ENCODE results near the gene BLVRA. TPM values are rescaled to one million over a fixed set of nuclear protein-coding genes. Genes with fewer than 3 reads are reported as not detected.

The BLVRA gene
- total RNA-seq, 2 experiments from 2014 or later: 0.91 TPM; not detected in 1

DNA sequence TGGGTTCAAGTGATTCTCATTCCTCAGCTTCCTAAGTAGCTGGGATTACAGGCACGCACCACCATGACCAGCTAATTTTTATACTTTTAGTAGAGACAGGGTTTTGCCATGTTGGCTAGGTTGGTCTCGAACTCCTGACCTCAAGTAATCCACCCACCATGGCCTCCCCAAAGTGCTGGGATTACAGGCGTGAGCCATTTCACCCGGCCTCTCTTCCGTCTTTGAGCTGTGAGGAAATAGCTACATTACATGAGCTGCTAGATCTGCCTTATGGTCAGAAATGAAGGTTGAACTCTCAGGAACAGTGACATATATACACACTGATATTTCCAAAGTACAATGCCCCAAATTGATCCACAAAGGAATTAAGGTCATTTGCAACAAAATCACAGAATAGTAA is 2.4 kb downstream of the BLVRA start:
- BruUV-seq (replicated peaks): no TSS peak
- Histone ChIP-seq H4K20me1 (ENCODE audit: insufficient read depth, low read length) (no peaks in the 10 kb centered on the region), H3K27ac (ENCODE audit: low read depth, low read length, poor library complexity, severe bottlenecking) (no peak overlapping the region), H3K4me2 (ENCODE audit: low read length) (no peak overlapping the region), H3K4me3 (ENCODE audit: low read depth, low read length, poor library complexity, severe bottlenecking) (no peak overlapping the region), H3K9me2 (ENCODE audit: insufficient read depth, low read length) (no peaks in the 10 kb centered on the region), H3K79me2 (ENCODE audit: insufficient read depth, low read depth, low read length) (no peaks in the 10 kb centered on the region), H3K36me3 (ENCODE audit: insufficient read depth, low read length) (no peaks in the 10 kb centered on the region), H2AFZ (ENCODE audit: low read length) (no peak overlapping the region), H3K4me1 (ENCODE audit: insufficient read depth, low read length, poor library complexity, severe bottlenecking) (peaks cover 6% of the 10 kb centered on the region), H3K9me3 (ENCODE audit: low read length) (no peaks in the 10 kb centered on the region)
- no peak for DNase-seq (ENCODE audit: low spot score)
- POLR2A ChIA-PET: interaction anchor here (0.6 to 1.0 kb wide), 3 partner anchors 9 to 63 kb away, joined by 3 to 4 read pairs (median 3); no protein-coding TSS in a partner anchor
- CTCF ChIA-PET (ENCODE audit: unreplicated experiment): no interaction called here
- no peak for TF ChIP-seq CTCF (conservative IDR thresholded peaks at IDR 0.05; ENCODE audit: low read length)
- TF ChIP-seq EZH2phosphoT487 (IDR thresholded peaks at IDR 0.05; ENCODE audit: borderline replicate concordance, low read depth, low read length): no peak
- intact Hi-C loops (cut with micrococcal nuclease; ENCODE audit: unreplicated experiment): no loop called here

GRCh38 chr7:43761382-43761781 is 2.9 kb downstream of the BLVRA start:
- TF ChIP-seq EZH2phosphoT487 (IDR thresholded peaks at IDR 0.05; ENCODE audit: borderline replicate concordance, low read depth, low read length) (no peak), CTCF (conservative IDR thresholded peaks at IDR 0.05; ENCODE audit: low read length) (no peak)
- intact Hi-C loops (cut with micrococcal nuclease; ENCODE audit: unreplicated experiment): no loop called here
- no peaks in the 10 kb centered on the region for H3K9me2 ChIP-seq (ENCODE audit: insufficient read depth, low read length)
- ChIA-PET POLR2A (interaction anchor here (0.7 kb wide), 1 partner anchor 57 kb away, joined by 3 read pairs; no protein-coding TSS in a partner anchor), CTCF (ENCODE audit: unreplicated experiment) (no interaction called here)
- H2AFZ ChIP-seq (ENCODE audit: low read length): no peak overlapping the region
- H3K9me3 ChIP-seq (ENCODE audit: low read length): no peaks in the 10 kb centered on the region
- H3K36me3 ChIP-seq (ENCODE audit: insufficient read depth, low read length): no peaks in the 10 kb centered on the region
- no peak overlapping the region for H3K4me3 ChIP-seq (ENCODE audit: low read depth, low read length, poor library complexity, severe bottlenecking)
- no peaks in the 10 kb centered on the region for H3K79me2 ChIP-seq (ENCODE audit: insufficient read depth, low read depth, low read length)
- H3K4me1 ChIP-seq (ENCODE audit: insufficient read depth, low read length, poor library complexity, severe bottlenecking): peaks cover 6% of the 10 kb centered on the region
- no peak overlapping the region for H3K4me2 ChIP-seq (ENCODE audit: low read length)
- BruUV-seq (replicated peaks): no TSS peak
- no peak overlapping the region for H3K27ac ChIP-seq (ENCODE audit: low read depth, low read length, poor library complexity, severe bottlenecking)
- DNase-seq (ENCODE audit: low spot score): no peak
- no peaks in the 10 kb centered on the region for H4K20me1 ChIP-seq (ENCODE audit: insufficient read depth, low read length)

GRCh38 chr7:43761938-43762692 is 3.6 kb downstream of the BLVRA start:
- H3K36me3 ChIP-seq (ENCODE audit: insufficient read depth, low read length): no peaks in the 10 kb centered on the region
- ChIA-PET POLR2A (interaction anchor here (0.6 to 0.7 kb wide), 2 partner anchors 26 to 432 kb away, joined by 3 read pairs; no protein-coding TSS in a partner anchor), CTCF (ENCODE audit: unreplicated experiment) (no interaction called here)
- H2AFZ ChIP-seq (ENCODE audit: low read length): no peak overlapping the region
- DNase-seq (ENCODE audit: low spot score): no peak
- H3K79me2 ChIP-seq (ENCODE audit: insufficient read depth, low read depth, low read length): no peaks in the 10 kb centered on the region
- peaks cover 6% of the 10 kb centered on the region for H3K4me1 ChIP-seq (ENCODE audit: insufficient read depth, low read length, poor library complexity, severe bottlenecking)
- TF ChIP-seq EZH2phosphoT487 (IDR thresholded peaks at IDR 0.05; ENCODE audit: borderline replicate concordance, low read depth, low read length) (no peak), CTCF (conservative IDR thresholded peaks at IDR 0.05; ENCODE audit: low read length) (no peak)
- BruUV-seq (replicated peaks): no TSS peak
- H3K4me3 ChIP-seq (ENCODE audit: low read depth, low read length, poor library complexity, severe bottlenecking): no peak overlapping the region
- no peak overlapping the region for H3K4me2 ChIP-seq (ENCODE audit: low read length)
- intact Hi-C loops (cut with micrococcal nuclease; ENCODE audit: unreplicated experiment): no loop called here
- no peaks in the 10 kb centered on the region for H3K9me2 ChIP-seq (ENCODE audit: insufficient read depth, low read length)
- no peaks in the 10 kb centered on the region for H3K9me3 ChIP-seq (ENCODE audit: low read length)
- H4K20me1 ChIP-seq (ENCODE audit: insufficient read depth, low read length): no peaks in the 10 kb centered on the region
- H3K27ac ChIP-seq (ENCODE audit: low read depth, low read length, poor library complexity, severe bottlenecking): no peak overlapping the region

All from OCI-LY7 (cell line).